ENCODE data around the gene TMEM186.

GRCh38 chr16:8753416-8754054 lies 43.9 kb downstream of the TMEM186 start:
- TF ChIP-seq POLR2A (IDR thresholded peaks at IDR 0.05; ENCODE audit: control extremely low read depth in 1 of 2, low read depth in 2 of 2, low read length in 2 of 2) = no peak
- TF ChIP-seq CTCF (IDR thresholded peaks at IDR 0.05; ENCODE audit: control extremely low read depth in 1 of 3, insufficient read depth in 1 of 3, low read depth in 1 of 3, low read length in 3 of 3) = no peak
- no peak for TF ChIP-seq TBP (IDR thresholded peaks at IDR 0.05; ENCODE audit: low read depth, low read length)

Data from H1 (cell line).